GM06990 (cell line): ENCODE measurements around the gene TRIM61.
"Not testable (repeated sequence)": the region's sequence is repeated elsewhere in the genome, so short reads cannot be mapped to it uniquely, and the experiment has no call there.

Source experiments
- DNase-seq: peaks from one replicate; pipeline ENCODE4 v3.0.0-alpha.2; 2011; ENCODE audit not compliant: insufficient read length; ENCODE audit errors: extremely low read depth
- H3K27me3 ChIP-seq: replicated peaks from 2 replicates; pipeline ENCODE4 v1.6.0; 2011; ENCODE audit warnings: low read length; ENCODE audit not compliant: control insufficient read depth, insufficient read depth
- H3K36me3 ChIP-seq: 2 replicates; pipeline ENCODE4 v1.5.1; 2011; ENCODE audit warnings: low read length; ENCODE audit not compliant: control insufficient read depth, insufficient read depth
- H3K4me3 ChIP-seq: replicated peaks from 2 replicates; pipeline ENCODE4 v1.5.1; 2011; ENCODE audit warnings: low read depth, mild to moderate bottlenecking, control low read depth, low read length
- TF ChIP-seq, protein P1 (sequence below): IDR thresholded peaks from 2 replicates; pipeline ENCODE4 v1.5.1; 2011; ENCODE audit warnings: low read length, control low read depth, mild to moderate bottlenecking, inconsistent platforms; ENCODE audit not compliant: insufficient read depth, poor library complexity, severe bottlenecking

Gene TRIM61

DNA sequence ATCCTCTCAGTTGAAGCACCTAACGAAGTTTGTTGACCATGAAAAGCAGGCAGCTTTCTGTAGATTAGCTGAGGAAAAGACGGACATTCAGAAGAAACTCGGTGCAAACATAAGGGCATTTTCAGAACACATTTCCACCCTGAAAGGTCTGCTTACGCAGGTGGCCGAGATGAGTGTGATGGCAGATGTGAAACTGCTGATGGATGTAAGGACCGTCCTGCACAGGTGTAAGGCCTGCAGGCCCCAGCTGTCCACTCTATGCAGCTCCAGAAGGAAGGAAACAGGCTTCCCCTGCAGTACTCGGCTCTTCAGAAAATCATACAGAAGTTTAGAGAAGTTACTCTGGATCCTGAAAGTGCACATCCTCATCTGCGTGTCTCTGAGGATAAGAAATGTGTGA is 33.5 kb upstream of the TRIM61 start:
- H3K4me3 ChIP-seq: no peak overlapping the region
- TF ChIP-seq, protein P1, sequence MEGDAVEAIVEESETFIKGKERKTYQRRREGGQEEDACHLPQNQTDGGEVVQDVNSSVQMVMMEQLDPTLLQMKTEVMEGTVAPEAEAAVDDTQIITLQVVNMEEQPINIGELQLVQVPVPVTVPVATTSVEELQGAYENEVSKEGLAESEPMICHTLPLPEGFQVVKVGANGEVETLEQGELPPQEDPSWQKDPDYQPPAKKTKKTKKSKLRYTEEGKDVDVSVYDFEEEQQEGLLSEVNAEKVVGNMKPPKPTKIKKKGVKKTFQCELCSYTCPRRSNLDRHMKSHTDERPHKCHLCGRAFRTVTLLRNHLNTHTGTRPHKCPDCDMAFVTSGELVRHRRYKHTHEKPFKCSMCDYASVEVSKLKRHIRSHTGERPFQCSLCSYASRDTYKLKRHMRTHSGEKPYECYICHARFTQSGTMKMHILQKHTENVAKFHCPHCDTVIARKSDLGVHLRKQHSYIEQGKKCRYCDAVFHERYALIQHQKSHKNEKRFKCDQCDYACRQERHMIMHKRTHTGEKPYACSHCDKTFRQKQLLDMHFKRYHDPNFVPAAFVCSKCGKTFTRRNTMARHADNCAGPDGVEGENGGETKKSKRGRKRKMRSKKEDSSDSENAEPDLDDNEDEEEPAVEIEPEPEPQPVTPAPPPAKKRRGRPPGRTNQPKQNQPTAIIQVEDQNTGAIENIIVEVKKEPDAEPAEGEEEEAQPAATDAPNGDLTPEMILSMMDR: no peak
- H3K27me3 ChIP-seq: no peaks in the 10 kb centered on the region
- no peak for DNase-seq
- no peaks in the 10 kb centered on the region for H3K36me3 ChIP-seq

DNA sequence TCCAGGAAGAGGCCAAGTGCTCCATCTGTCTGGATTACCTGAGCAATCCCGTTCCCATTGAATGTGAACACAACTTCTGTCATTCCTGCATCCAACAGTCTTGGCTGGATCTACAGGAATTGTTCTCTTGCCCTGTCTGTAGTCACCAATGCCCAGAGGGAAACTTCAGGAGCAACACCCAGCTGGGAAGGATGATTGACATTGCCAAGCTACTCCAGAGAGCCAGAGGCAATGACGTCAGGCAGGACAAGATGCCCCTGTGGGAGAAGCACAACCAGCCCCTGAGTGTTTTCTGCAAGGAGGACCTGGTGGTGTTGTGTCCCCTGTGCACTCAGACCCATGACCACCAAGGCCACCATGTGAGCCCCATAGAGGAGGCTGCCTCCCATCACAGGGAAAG is 33.0 kb upstream of the TRIM61 start:
- Histone ChIP-seq H3K4me3 (no peak overlapping the region), H3K36me3 (no peaks in the 10 kb centered on the region), H3K27me3 (no peaks in the 10 kb centered on the region)
- DNase-seq: no peak
- TF ChIP-seq, protein P1: no peak

DNA sequence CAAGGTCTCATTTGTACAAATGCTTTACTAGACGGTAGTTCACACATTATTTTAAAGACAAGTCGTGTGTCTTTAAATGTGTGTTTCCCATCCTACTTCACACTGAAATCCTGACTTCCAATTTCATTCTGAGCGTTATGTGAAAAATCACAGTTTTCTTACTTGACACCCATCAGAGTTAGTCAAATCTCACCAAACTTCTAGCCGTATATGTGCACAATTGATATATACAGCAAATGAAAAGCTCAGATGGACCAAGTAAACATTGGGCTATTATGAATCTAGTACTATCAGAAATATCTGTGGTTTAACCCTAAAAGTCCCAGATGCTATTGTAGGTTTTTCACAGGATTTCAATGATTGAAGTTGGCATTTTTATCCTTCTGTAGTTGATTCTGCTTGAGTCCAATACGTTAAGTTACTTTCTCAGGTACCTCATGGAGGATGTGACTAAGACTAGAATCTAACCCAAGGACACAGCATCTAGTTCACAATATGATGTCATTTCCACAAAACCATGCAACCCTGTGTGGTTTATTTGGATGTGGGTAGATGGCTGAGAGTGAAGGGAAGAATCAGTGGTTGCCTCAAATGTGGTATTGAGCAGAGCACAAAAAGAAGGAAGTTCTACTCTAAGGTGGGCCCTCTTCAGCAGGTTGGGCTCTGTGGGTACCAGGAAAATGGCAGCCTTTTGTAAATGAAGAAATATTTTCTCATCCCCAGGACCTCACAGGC is 32.2 kb upstream of the TRIM61 start:
- H3K36me3 ChIP-seq: no peaks in the 10 kb centered on the region
- H3K27me3 ChIP-seq: no peaks in the 10 kb centered on the region
- H3K4me3 ChIP-seq: no peak overlapping the region
- TF ChIP-seq, protein P1: no peak
- peak; percentile 17 for DNase-seq

DNA sequence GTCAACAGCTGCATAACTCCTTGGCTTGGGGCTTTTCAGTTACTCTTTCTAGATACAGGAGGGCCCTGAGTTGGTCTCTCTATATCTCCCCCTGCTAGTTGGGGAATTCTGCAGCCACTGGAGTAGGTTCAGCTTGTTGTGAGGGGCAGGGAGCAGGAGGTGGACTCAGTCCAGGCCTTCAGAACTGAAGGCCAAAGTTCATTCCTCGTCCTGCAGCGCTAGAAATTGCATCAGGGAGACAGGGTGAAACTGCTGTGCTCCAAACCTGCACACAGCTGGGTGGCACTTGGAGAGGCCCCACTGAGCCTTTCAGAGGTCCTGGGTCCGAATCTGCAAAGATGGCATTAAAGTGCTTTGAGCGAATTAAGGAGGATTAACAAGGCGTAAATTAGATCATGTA is 29.4 kb upstream of the TRIM61 start:
- no peaks in the 10 kb centered on the region for H3K36me3 ChIP-seq
- H3K27me3 ChIP-seq: no peaks in the 10 kb centered on the region
- DNase-seq: no peak
- TF ChIP-seq, protein P1: no peak
- H3K4me3 ChIP-seq: no peak overlapping the region

DNA sequence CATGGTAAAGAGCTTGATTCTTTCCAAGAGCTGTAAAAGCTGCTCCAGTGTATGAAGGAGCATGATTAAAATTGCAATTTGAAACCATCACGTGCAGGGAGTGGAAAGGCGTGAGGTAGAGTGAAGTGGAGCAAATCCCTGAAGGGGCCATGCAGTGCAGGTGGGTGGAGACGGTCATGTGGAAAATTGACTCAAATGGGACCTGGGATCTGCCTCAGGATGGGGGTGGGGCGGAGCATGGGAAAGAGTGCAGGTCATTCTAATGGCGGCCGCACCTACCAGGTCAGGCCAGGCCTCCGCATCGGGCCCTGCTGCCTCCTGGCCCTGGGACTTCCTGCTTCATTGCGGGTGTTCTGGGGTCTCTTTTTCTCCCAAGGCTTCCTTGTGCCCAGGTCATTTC is 29.0 kb upstream of the TRIM61 start:
- no peaks in the 10 kb centered on the region for H3K36me3 ChIP-seq
- no peak for DNase-seq
- TF ChIP-seq, protein P1: no peak
- H3K27me3 ChIP-seq: no peaks in the 10 kb centered on the region
- no peak overlapping the region for H3K4me3 ChIP-seq

DNA sequence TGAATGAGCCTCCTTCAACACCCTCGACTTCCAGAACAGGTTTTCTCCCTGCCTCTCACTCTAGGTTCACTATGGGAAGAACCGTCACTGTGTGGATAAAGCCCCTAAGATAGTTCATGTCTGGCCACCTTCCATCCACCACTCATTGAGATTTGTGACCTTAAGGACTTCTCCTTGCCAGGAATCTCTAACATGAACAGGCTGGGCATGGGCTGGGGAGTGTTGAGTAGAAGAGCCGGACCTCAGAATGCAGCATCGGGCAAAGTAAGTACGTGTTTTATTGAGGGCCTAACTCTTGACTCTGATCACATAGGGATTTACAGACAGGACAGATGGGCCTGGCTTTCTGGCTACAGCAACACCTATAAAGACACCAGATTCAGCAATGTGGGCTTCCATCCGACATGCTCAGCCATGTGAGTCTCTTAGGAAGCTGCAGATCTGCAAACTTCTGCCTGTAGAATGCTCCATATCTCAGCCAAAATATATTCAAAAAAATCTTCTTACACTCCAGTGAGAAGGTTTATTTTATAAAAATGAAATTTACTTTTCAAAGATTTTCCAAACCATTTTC is 28.0 kb upstream of the TRIM61 start:
- Histone ChIP-seq H3K27me3 (no peaks in the 10 kb centered on the region), H3K4me3 (no peak overlapping the region), H3K36me3 (no peaks in the 10 kb centered on the region)
- DNase-seq: no peak
- TF ChIP-seq, protein P1: no peak

DNA sequence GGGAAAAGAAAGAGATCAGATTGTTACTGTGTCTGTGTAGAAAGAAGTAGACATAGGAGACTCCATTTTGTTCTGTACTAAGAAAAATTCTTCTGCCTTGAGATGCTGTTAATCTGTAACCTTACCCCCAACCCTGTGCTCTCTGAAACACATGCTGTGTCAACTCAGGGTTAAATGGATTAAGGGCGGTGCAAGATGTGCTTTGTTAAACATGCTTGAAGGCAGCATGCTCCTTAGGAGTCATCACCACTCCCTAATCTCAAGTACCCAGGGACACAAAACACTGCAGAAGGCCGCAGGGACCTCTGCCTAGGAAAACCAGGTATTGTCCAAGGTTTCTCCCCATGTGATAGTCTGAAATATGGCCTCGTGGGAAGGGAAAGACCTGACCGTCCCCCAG is 24.5 kb upstream of the TRIM61 start:
- not testable (repeated sequence) for H3K36me3 ChIP-seq, H3K27me3 ChIP-seq, H3K4me3 ChIP-seq, DNase-seq

DNA sequence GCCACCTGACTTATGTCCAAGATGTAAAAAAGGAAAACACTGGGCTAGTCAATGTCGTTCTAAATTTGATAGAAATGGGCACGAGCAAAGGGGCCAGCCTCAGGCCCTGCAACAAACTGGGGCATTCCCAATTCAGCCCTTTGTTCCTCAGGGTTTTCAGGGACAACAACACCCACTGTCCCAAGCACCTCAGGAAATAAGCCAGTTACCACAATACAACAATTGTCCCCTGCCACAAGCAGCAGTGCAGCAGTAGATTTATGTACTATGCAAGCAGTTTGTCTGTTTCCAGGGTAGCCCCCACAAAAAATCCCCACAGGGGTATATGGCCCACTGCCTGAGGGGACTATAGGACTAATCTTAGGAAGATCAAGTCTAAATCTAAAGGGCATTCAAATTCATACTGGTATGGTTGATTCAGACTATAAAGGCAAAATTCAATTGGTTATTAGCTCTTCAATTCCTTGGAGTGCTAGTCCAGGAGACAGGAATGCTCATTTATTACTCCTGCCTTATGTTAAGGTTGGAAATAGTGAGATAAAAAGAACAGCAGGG is 21.1 kb upstream of the TRIM61 start:
- not testable (repeated sequence) for H3K27me3 ChIP-seq, H3K4me3 ChIP-seq, DNase-seq, H3K36me3 ChIP-seq
